ENCODE data around the gene OTP. TPM values are rescaled to one million over a fixed set of nuclear protein-coding genes. Genes with fewer than 3 reads are reported as not detected.

Gene OTP
- total RNA-seq, 2 experiments from 2014 or later, result not detected

GRCh38 chr5:77669677-77670076, 31.2 kb upstream of the OTP start:
- Histone ChIP-seq H3K9me3 (ENCODE audit: control insufficient read depth in 1 of 2, insufficient read depth in 1 of 2, low read length in 2 of 2) (peaks cover 0 to 4% of the 10 kb centered on the region in 2 experiments), H3K27me3 (ENCODE audit: control insufficient read depth in 1 of 2, insufficient read depth in 2 of 2, low read length in 2 of 2) (peaks cover 0 to 6% of the 10 kb centered on the region in 2 experiments), H3K4me1 (ENCODE audit: insufficient read depth, low read length) (no peaks in the 10 kb centered on the region), H3K36me3 (ENCODE audit: insufficient read depth, low read length) (no peaks in the 10 kb centered on the region), H3K27ac (ENCODE audit: low read depth in 1 of 2, low read length in 2 of 2) (no peak overlapping the region), H3K4me3 (ENCODE audit: low read length) (no peak overlapping the region)
- DNase-seq (no peak), ATAC-seq (ENCODE audit: poor library complexity) (no peak)
- CTCF ChIA-PET, result no interaction called here
- intact Hi-C loops (cut with DNase I, micrococcal nuclease), result no loop called here
- POLR2A ChIA-PET, result no interaction called here
- peaks cover 25% of the 10 kb centered on the region for H3K27me3 Mint-ChIP-seq
- TF ChIP-seq CTCF (IDR thresholded peaks at IDR 0.05), result no peak
- no peak overlapping the region for H3K27ac Mint-ChIP-seq
- H3K4me1 Mint-ChIP-seq (ENCODE audit: low read depth), result no peaks in the 10 kb centered on the region
- no peaks in the 10 kb centered on the region for H3K9me3 Mint-ChIP-seq
- H3K36me3 Mint-ChIP-seq (ENCODE audit: low read depth), result no peaks in the 10 kb centered on the region
- no peak overlapping the region for H3K4me3 Mint-ChIP-seq

- DNase-seq, result no peak
- Mint-ChIP-seq H3K4me1 (ENCODE audit: low read depth) (no peaks in the 10 kb centered on the region), H3K36me3 (ENCODE audit: low read depth) (no peaks in the 10 kb centered on the region), H3K27me3 (peaks cover 22% of the 10 kb centered on the region), H3K27ac (no peak overlapping the region), H3K4me3 (no peak overlapping the region), H3K9me3 (no peaks in the 10 kb centered on the region)
- H3K27ac ChIP-seq (ENCODE audit: low read depth in 1 of 2, low read length in 2 of 2), result no peak overlapping the region
- no peak for ATAC-seq (ENCODE audit: poor library complexity)
- intact Hi-C loops (cut with DNase I, micrococcal nuclease), result no loop called here
- no peaks in the 10 kb centered on the region for H3K9me3 ChIP-seq (ENCODE audit: control insufficient read depth in 1 of 2, insufficient read depth in 1 of 2, low read length in 2 of 2)
- H3K27me3 ChIP-seq (ENCODE audit: control insufficient read depth in 1 of 2, insufficient read depth in 2 of 2, low read length in 2 of 2), result peaks cover 4 to 9% of the 10 kb centered on the region in 2 experiments
- no peak overlapping the region for H3K4me3 ChIP-seq (ENCODE audit: low read length)
- POLR2A ChIA-PET, result no interaction called here
- no peak for TF ChIP-seq CTCF (IDR thresholded peaks at IDR 0.05)
- CTCF ChIA-PET, result no interaction called here
- H3K4me1 ChIP-seq (ENCODE audit: insufficient read depth, low read length), result no peaks in the 10 kb centered on the region
- H3K36me3 ChIP-seq (ENCODE audit: insufficient read depth, low read length), result no peaks in the 10 kb centered on the region
These were observed 24.8 kb upstream of the OTP start for GRCh38 chr5:77663090-77663863.

GRCh38 chr5:77662635-77663034, 24.1 kb upstream of the OTP start:
- Mint-ChIP-seq H3K27me3 (peaks cover 29% of the 10 kb centered on the region), H3K4me1 (ENCODE audit: low read depth) (no peaks in the 10 kb centered on the region), H3K36me3 (ENCODE audit: low read depth) (no peaks in the 10 kb centered on the region), H3K9me3 (no peaks in the 10 kb centered on the region), H3K4me3 (no peak overlapping the region), H3K27ac (no peak overlapping the region)
- POLR2A ChIA-PET, result interaction anchor here (0.6 kb wide), 1 partner anchor 12 kb away, joined by 3 read pairs; no protein-coding TSS in a partner anchor
- no peak for DNase-seq
- H3K27ac ChIP-seq (ENCODE audit: low read depth in 1 of 2, low read length in 2 of 2), result no peak overlapping the region
- peaks cover 4 to 9% of the 10 kb centered on the region in 2 experiments for H3K27me3 ChIP-seq (ENCODE audit: control insufficient read depth in 1 of 2, insufficient read depth in 2 of 2, low read length in 2 of 2)
- TF ChIP-seq CTCF (IDR thresholded peaks at IDR 0.05), result no peak
- no peaks in the 10 kb centered on the region for H3K36me3 ChIP-seq (ENCODE audit: insufficient read depth, low read length)
- CTCF ChIA-PET, result no interaction called here
- intact Hi-C loops (cut with DNase I, micrococcal nuclease), result no loop called here
- H3K4me1 ChIP-seq (ENCODE audit: insufficient read depth, low read length), result no peaks in the 10 kb centered on the region
- no peaks in the 10 kb centered on the region for H3K9me3 ChIP-seq (ENCODE audit: control insufficient read depth in 1 of 2, insufficient read depth in 1 of 2, low read length in 2 of 2)
- no peak for ATAC-seq (ENCODE audit: poor library complexity)
- no peak overlapping the region for H3K4me3 ChIP-seq (ENCODE audit: low read length)

Data from CD4-positive, alpha-beta T cell (primary cell).